Neuronal stem cell (in vitro differentiated cells): ENCODE measurements around the gene FAM209A.
A peak's percentile ranks its signal among the peaks of the same experiment; 100 is the strongest.

ENCODE experiments used
- DNase-seq: peaks from one replicate; pipeline ENCODE4 v3.0.0-alpha.2; 2013; ENCODE audit warnings: low spot score
- H2AFZ ChIP-seq: one replicate; pipeline ENCODE4 v1.6.1; 2013; ENCODE audit warnings: mild to moderate bottlenecking, low read length, inconsistent platforms
- H2AK5ac ChIP-seq: 2 replicates; pipeline ENCODE4 v1.6.1; 2013; ENCODE audit warnings: low read depth, mild to moderate bottlenecking, inconsistent platforms, low read length, moderate library complexity, mixed read lengths
- H2BK120ac ChIP-seq: 2 replicates; pipeline ENCODE4 v1.6.1; 2013; ENCODE audit warnings: low read depth, mild to moderate bottlenecking, inconsistent platforms, low read length, moderate library complexity, mixed read lengths
- H2BK12ac ChIP-seq: one replicate; pipeline ENCODE4 v1.6.1; 2013; ENCODE audit warnings: low read length, inconsistent platforms
- H2BK15ac ChIP-seq: 2 replicates; pipeline ENCODE4 v1.6.1; 2013; ENCODE audit warnings: mild to moderate bottlenecking, low read length, inconsistent platforms, mixed read lengths
- H2BK5ac ChIP-seq: one replicate; pipeline ENCODE4 v1.6.1; 2013; ENCODE audit warnings: inconsistent platforms, mild to moderate bottlenecking, low read length, moderate library complexity
- H3K14ac ChIP-seq: one replicate; pipeline ENCODE4 v1.6.1; 2013; ENCODE audit warnings: low read length, inconsistent platforms
- H3K18ac ChIP-seq: 2 replicates; pipeline ENCODE4 v1.6.1; 2013; ENCODE audit warnings: low read length, inconsistent platforms
- H3K23ac ChIP-seq: 2 replicates; pipeline ENCODE4 v1.6.1; 2013; ENCODE audit warnings: low read depth, mild to moderate bottlenecking, mixed read lengths, low read length, inconsistent platforms; ENCODE audit not compliant: poor library complexity
- H3K27ac ChIP-seq: replicated peaks from 3 replicates; pipeline ENCODE4 v1.5.1; 2013; ENCODE audit warnings: low read length, inconsistent platforms
- H3K27me3 ChIP-seq, 3 experiments: 2 replicates each; pipeline ENCODE4 v1.6.1; 2013; ENCODE audit warnings: low read length in 3 of 3, mild to moderate bottlenecking in 2 of 3, inconsistent platforms in 1 of 3, low read depth in 1 of 3, mixed read lengths in 1 of 3, moderate library complexity in 1 of 3; ENCODE audit not compliant: control insufficient read depth in 3 of 3, insufficient read depth in 3 of 3
- H3K36me3 ChIP-seq, 2 donors: replicated peaks in 1 of 2; 2 replicates each; pipeline ENCODE4 v1.6.1; 2013; ENCODE audit warnings: low read length in 2 of 2; ENCODE audit not compliant: control insufficient read depth in 2 of 2, insufficient read depth in 2 of 2
- H3K4ac ChIP-seq: 2 replicates; pipeline ENCODE4 v1.6.1; 2013; ENCODE audit warnings: inconsistent platforms, mild to moderate bottlenecking, low read length, moderate library complexity
- H3K4me1 ChIP-seq, 2 donors: 1 replicate in 1 of 2; 2 replicates in 1 of 2; pipeline ENCODE4 v1.6.1; 2013; ENCODE audit warnings: low read length in 2 of 2, low read depth in 1 of 2; ENCODE audit not compliant: control insufficient read depth in 2 of 2, insufficient read depth in 1 of 2
- H3K4me2 ChIP-seq: one replicate; pipeline ENCODE4 v1.6.1; 2013; ENCODE audit warnings: mild to moderate bottlenecking, low read length, inconsistent platforms; ENCODE audit not compliant: insufficient read depth, poor library complexity, severe bottlenecking
- H3K4me3 ChIP-seq, 2 donors: 2 replicates each; pipeline ENCODE4 v1.5.1; 2013; ENCODE audit warnings: low read length in 2 of 2, mild to moderate bottlenecking in 2 of 2, inconsistent platforms in 1 of 2, moderate library complexity in 1 of 2
- H3K79me1 ChIP-seq: one replicate; pipeline ENCODE4 v1.6.1; 2013; ENCODE audit warnings: low read depth, mild to moderate bottlenecking, inconsistent platforms, low read length, moderate library complexity
- H3K9ac ChIP-seq: one replicate; pipeline ENCODE4 v1.6.1; 2013; ENCODE audit warnings: mild to moderate bottlenecking, low read depth, low read length, inconsistent platforms; ENCODE audit not compliant: poor library complexity
- H3K9me3 ChIP-seq, 2 donors: replicated peaks in 1 of 2; 2 replicates each; pipeline versions ENCODE3 to v1.6.1; 2013; ENCODE audit warnings: low read length in 2 of 2, mild to moderate bottlenecking in 2 of 2, inconsistent platforms in 1 of 2, low read depth in 1 of 2, mixed read lengths in 1 of 2, moderate library complexity in 1 of 2; ENCODE audit not compliant: control insufficient read depth in 2 of 2, insufficient read depth in 1 of 2
- H4K8ac ChIP-seq: one replicate; pipeline ENCODE4 v1.6.1; 2013; ENCODE audit warnings: low read depth, mild to moderate bottlenecking, inconsistent platforms, low read length, moderate library complexity
- H4K91ac ChIP-seq: one replicate; pipeline ENCODE4 v1.6.1; 2013; ENCODE audit warnings: low read length, low read depth, mild to moderate bottlenecking, inconsistent platforms; ENCODE audit not compliant: poor library complexity
- WGBS, 2 donors: extraction: QIAGEN DNeasy Blood & Tissue Kit; methylation state at CpG; one replicate each; pipeline ENCODE4 v1.1.7; 2013; ENCODE audit warnings: missing lambda C conversion rate in 2 of 2, mixed read lengths in 1 of 2; ENCODE audit not compliant: insufficient read length in 2 of 2, insufficient replicate concordance in 1 of 2; ENCODE audit errors: extremely low coverage in 2 of 2; 5-methylcytosine and 5-hydroxymethylcytosine counted together

Gene FAM209A

GRCh38 chr20:56572172-56572571 lies 47.6 kb downstream of the FAM209A start:
- Histone ChIP-seq H2BK12ac (no peak overlapping the region), H3K27ac (no peak overlapping the region), H2AFZ (no peak overlapping the region), H3K14ac (no peak overlapping the region), H3K23ac (no peak overlapping the region), H2AK5ac (no peak overlapping the region), H3K79me1 (no peaks in the 10 kb centered on the region), H3K4me2 (no peak overlapping the region), H3K4me1 (peaks cover 0 to 7% of the 10 kb centered on the region in 2 donors), H3K4ac (no peak overlapping the region), H3K27me3 (peaks cover 0 to 12% (median 0%) of the 10 kb centered on the region in 3 experiments), H3K9me3 (no peaks in the 10 kb centered on the region), H3K9ac (no peak overlapping the region), H3K18ac (no peak overlapping the region), H2BK120ac (no peak overlapping the region), H2BK15ac (no peak overlapping the region), H3K36me3 (no peaks in the 10 kb centered on the region), H4K8ac (no peak overlapping the region), H3K4me3 (no peak overlapping the region), H4K91ac (no peak overlapping the region), H2BK5ac (no peak overlapping the region)
- WGBS, 2 donors: no CpG with 5 or more reads among the region's 4 CpGs
- DNase-seq: no peak

GRCh38 chr20:56573986-56574385 lies 49.4 kb downstream of the FAM209A start:
- Histone ChIP-seq H3K4me1 (peaks cover 0 to 7% of the 10 kb centered on the region in 2 donors), H3K4me2 (no peak overlapping the region), H2AFZ (no peak overlapping the region), H3K36me3 (no peaks in the 10 kb centered on the region), H2BK15ac (no peak overlapping the region), H3K4ac (no peak overlapping the region), H2AK5ac (no peak overlapping the region), H2BK5ac (no peak overlapping the region), H3K4me3 (no peak overlapping the region), H3K9me3 (no peaks in the 10 kb centered on the region), H4K91ac (no peak overlapping the region), H2BK120ac (no peak overlapping the region), H3K23ac (no peak overlapping the region), H4K8ac (no peak overlapping the region), H2BK12ac (no peak overlapping the region), H3K27me3 (peaks cover 0 to 12% (median 0%) of the 10 kb centered on the region in 3 experiments), H3K79me1 (no peaks in the 10 kb centered on the region), H3K14ac (no peak overlapping the region), H3K18ac (no peak overlapping the region), H3K9ac (no peak overlapping the region), H3K27ac (no peak overlapping the region)
- no CpG with 5 or more reads among the region's 5 CpGs for WGBS, 2 donors
- DNase-seq: no peak

GRCh38 chr20:56574531-56575142 lies 50.1 kb downstream of the FAM209A start:
- Histone ChIP-seq H2BK12ac (no peak overlapping the region), H3K27me3 (peaks cover 0 to 12% (median 0%) of the 10 kb centered on the region in 3 experiments)
- no CpG with 5 or more reads among the region's 10 CpGs for WGBS, 2 donors

GRCh38 chr20:56575157-56575556 lies 50.6 kb downstream of the FAM209A start:
- Histone ChIP-seq H2AK5ac (no peak overlapping the region), H2AFZ (no peak overlapping the region), H3K4me1 (peaks cover 0 to 7% of the 10 kb centered on the region in 2 donors), H4K91ac (no peak overlapping the region), H3K4me2 (no peak overlapping the region), H3K27ac (no peak overlapping the region), H2BK120ac (no peak overlapping the region), H3K9me3 (no peaks in the 10 kb centered on the region), H3K18ac (no peak overlapping the region), H3K9ac (no peak overlapping the region), H4K8ac (no peak overlapping the region), H3K36me3 (no peaks in the 10 kb centered on the region), H2BK15ac (no peak overlapping the region), H3K4me3 (no peak overlapping the region), H3K4ac (no peak overlapping the region), H3K27me3 (peaks cover 0 to 13% (median 0%) of the 10 kb centered on the region in 3 experiments), H2BK5ac (no peak overlapping the region), H3K79me1 (no peaks in the 10 kb centered on the region), H3K23ac (peak overlapping the region; percentile 81), H2BK12ac (no peak overlapping the region), H3K14ac (peak overlapping the region; percentile 84)
- no CpG with 5 or more reads among the region's 9 CpGs for WGBS, 2 donors
- DNase-seq: no peak

More at GRCh38 chr20:56574531-56575142, 50.1 kb downstream of the FAM209A start:
- H3K18ac ChIP-seq: peak overlapping the region; percentile 35
- peaks cover 0 to 7% of the 10 kb centered on the region in 2 donors for H3K4me1 ChIP-seq
- no peak overlapping the region for H2BK120ac ChIP-seq
- H3K4me3 ChIP-seq: no peak overlapping the region
- no peak overlapping the region for H3K4me2 ChIP-seq
- H3K14ac ChIP-seq: peak overlapping the region; percentile 84
- H3K9me3 ChIP-seq: no peaks in the 10 kb centered on the region
- no peaks in the 10 kb centered on the region for H3K79me1 ChIP-seq
- H3K9ac ChIP-seq: peak overlapping the region; percentile 36
- H3K4ac ChIP-seq: no peak overlapping the region
- no peak overlapping the region for H4K8ac ChIP-seq
- no peak overlapping the region for H2AFZ ChIP-seq
- DNase-seq: no peak
- no peaks in the 10 kb centered on the region for H3K36me3 ChIP-seq
- no peak overlapping the region for H2AK5ac ChIP-seq
- H4K91ac ChIP-seq: no peak overlapping the region
- no peak overlapping the region for H3K27ac ChIP-seq
- no peak overlapping the region for H3K23ac ChIP-seq
- no peak overlapping the region for H2BK15ac ChIP-seq
- H2BK5ac ChIP-seq: no peak overlapping the region
